B cell (primary cell): ENCODE data around the gene ALG2. TPM values are rescaled to one million over a fixed set of nuclear protein-coding genes. Genes with fewer than 3 reads are reported as not detected.

Source experiments
- ATAC-seq: fragments of 200-7000 bp; cut with Tn5 transposase; one replicate; pipeline ENCODE4 v1.10.0; 2021; ENCODE audit warnings: low read depth, mild to moderate bottlenecking, moderate number of reproducible peaks, moderate library complexity
- CTCF ChIA-PET: fragments of 350-600 bp; sonication (Branson Sonifier 250); formaldehyde crosslinking; loops from one replicate; lab custom pipeline; 2021; ENCODE audit warnings: antibody characterized with exemption, inconsistent platforms; lab: Charles Lee
- POLR2A ChIA-PET: fragments of 350-600 bp; sonication (Branson Sonifier 250); formaldehyde crosslinking; loops from one replicate; lab custom pipeline; 2021; ENCODE audit warnings: antibody characterized with exemption; lab: Charles Lee
- DNase-seq: peaks from one replicate; pipeline ENCODE4 v3.0.0; 2013
- H2AFZ ChIP-seq: 2 replicates; pipeline ENCODE4 v1.6.1; 2012; ENCODE audit warnings: mild to moderate bottlenecking, low read depth, low read length; ENCODE audit not compliant: insufficient read depth, poor library complexity, severe bottlenecking
- H3K27ac ChIP-seq, 2 donors: 1 replicate in 1 of 2; 2 replicates in 1 of 2; pipeline ENCODE4 v1.5.1; 2012 to 2013; ENCODE audit warnings: low read length in 2 of 2, mild to moderate bottlenecking in 2 of 2, moderate library complexity in 1 of 2
- H3K27me3 ChIP-seq, 4 experiments: fragments of 200-600 bp in 1 of 4; sonication (generic) in 1 of 4; replicated peaks in 1 of 4; 1 replicate in 2 of 4; 2 replicates in 2 of 4; pipeline versions ENCODE4 v1.6.1 to v1.7.0; 2013 to 2016; ENCODE audit warnings: low read length in 3 of 4, mild to moderate bottlenecking in 2 of 4, mixed read lengths in 1 of 4, moderate library complexity in 1 of 4; ENCODE audit not compliant: insufficient read depth in 4 of 4, control insufficient read depth in 3 of 4; ENCODE audit errors: control extremely low read depth in 1 of 4
- H3K36me3 ChIP-seq, 2 experiments: replicated peaks in 1 of 2; 1 replicate in 1 of 2; 2 replicates in 1 of 2; pipeline versions ENCODE4 v1.6.1 to v1.7.1; 2013; ENCODE audit warnings: low read length in 1 of 2; ENCODE audit not compliant: insufficient read depth in 2 of 2, control insufficient read depth in 1 of 2; ENCODE audit errors: control extremely low read depth in 1 of 2, extremely low read depth in 1 of 2
- H3K4me1 ChIP-seq, 2 donors: fragments of 200-600 bp in 1 of 2; sonication (generic) in 1 of 2; 1 replicate in 1 of 2; 2 replicates in 1 of 2; pipeline versions ENCODE4 v1.5.1 to v1.6.1; 2013 to 2017; ENCODE audit warnings: low read length in 2 of 2; ENCODE audit not compliant: control insufficient read depth in 2 of 2, insufficient read depth in 2 of 2
- H3K4me2 ChIP-seq: replicated peaks from 2 replicates; pipeline ENCODE3; 2012; ENCODE audit warnings: mild to moderate bottlenecking, low read depth, low read length; ENCODE audit not compliant: poor library complexity, severe bottlenecking
- H3K4me3 ChIP-seq, 5 experiments: fragments of 200-600 bp in 1 of 5; sonication (generic) in 1 of 5; 1 replicate in 3 of 5; 2 replicates in 2 of 5; pipeline versions ENCODE4 v1.5.1 to v1.7.0; 2011 to 2016; ENCODE audit warnings: low read length in 4 of 5, mild to moderate bottlenecking in 4 of 5, low read depth in 2 of 5, control low read depth in 1 of 5, moderate library complexity in 1 of 5; ENCODE audit not compliant: insufficient read depth in 1 of 5; ENCODE audit errors: control extremely low read depth in 1 of 5, extremely low read depth in 1 of 5
- H3K79me2 ChIP-seq: fragments of 200-600 bp; sonication (generic); one replicate; pipeline ENCODE4 v1.6.0; 2016; ENCODE audit warnings: low read length; ENCODE audit not compliant: control insufficient read depth, insufficient read depth
- H3K9ac ChIP-seq: fragments of 200-600 bp; sonication (generic); 2 replicates; pipeline ENCODE4 v1.6.1; 2017; ENCODE audit warnings: mild to moderate bottlenecking, low read length, moderate library complexity
- H3K9me3 ChIP-seq, 3 donors: one replicate each; pipeline versions ENCODE4 v1.6.1 to v1.7.1; 2013; ENCODE audit warnings: low read length in 2 of 3; ENCODE audit not compliant: control insufficient read depth in 2 of 3, insufficient read depth in 1 of 3; ENCODE audit errors: control extremely low read depth in 1 of 3
- H4K20me1 ChIP-seq: 2 replicates; pipeline ENCODE4 v1.6.0; 2012; ENCODE audit warnings: mild to moderate bottlenecking, low read length; ENCODE audit not compliant: insufficient read depth, control insufficient read depth, poor library complexity, severe bottlenecking
- H3K27ac Mint-ChIP-seq: one replicate; pipeline ENCODE4 v1.8.0; 2021; ENCODE audit warnings: mixed read lengths
- H3K27me3 Mint-ChIP-seq: one replicate; pipeline ENCODE4 v1.8.0; 2021; ENCODE audit warnings: mixed read lengths
- H3K4me1 Mint-ChIP-seq: one replicate; pipeline ENCODE4 v1.8.0; 2021; ENCODE audit warnings: mixed read lengths
- H3K4me3 Mint-ChIP-seq: one replicate; pipeline ENCODE4 v1.8.0; 2021; ENCODE audit warnings: mixed read lengths
- H3K9me3 Mint-ChIP-seq: one replicate; pipeline ENCODE4 v1.8.0; 2022; ENCODE audit warnings: mixed read lengths; ENCODE audit not compliant: insufficient read depth
- CTCF ChIP-seq: fragments of 200-600 bp; IDR thresholded peaks from one replicate; pipeline ENCODE4 v1.8.0; 2022; ENCODE audit warnings: antibody characterized with exemption, mild to moderate bottlenecking
- EZH2 ChIP-seq: IDR thresholded peaks from 2 replicates; pipeline ENCODE4 v1.6.1; 2012; ENCODE audit warnings: borderline replicate concordance, low read depth, mild to moderate bottlenecking, moderate library complexity, low read length; ENCODE audit not compliant: insufficient read depth, poor library complexity, severe bottlenecking
- WGBS: methylation state at CpG from one replicate; pipeline ENCODE4 v1.1.5; 2013; ENCODE audit warnings: missing lambda C conversion rate; ENCODE audit not compliant: insufficient coverage; 5-methylcytosine and 5-hydroxymethylcytosine counted together
- intact Hi-C: fragments of 100-400 bp; cut with micrococcal nuclease; formaldehyde crosslinking; loops from one replicate; pipeline ENCODE4 v1.10.0; 2022
- polyA plus RNA-seq: library from polyadenylated mRNA; depleted of rRNA; stranded (reverse); fragments of >200 nt; gene quantifications from 2 replicates; pipeline ENCODE4 v1.2.3, GENCODE V29; 2012
- total RNA-seq, 2 donors: library from RNA; stranded (reverse); fragments of 120-200 nt in 1 of 2; gene quantifications; 1 replicate in 1 of 2; 2 replicates in 1 of 2; pipeline versions ENCODE4 v1.2.3 to v1.2.4, GENCODE V29; 2013 to 2022

The ALG2 gene
- total and polyA plus RNA-seq, 2 donors (not counting 1 experiment from before 2014, with no cell fraction given): 14.3 to 46.3 TPM

GRCh38 chr9:99237356-99237755 is 15.6 kb upstream of the ALG2 start:
- ChIA-PET CTCF (interaction anchor here (3.9 kb wide), 1 partner anchor 28 kb away, joined by 17 read pairs; no protein-coding TSS in a partner anchor), POLR2A (no interaction called here)
- Histone ChIP-seq H3K4me1 (peaks cover 27 to 31% of the 10 kb centered on the region in 2 donors), H3K4me3 (no peak overlapping the region), H4K20me1 (no peaks in the 10 kb centered on the region), H3K4me2 (no peak overlapping the region), H3K79me2 (no peaks in the 10 kb centered on the region), H3K27me3 (no peaks in the 10 kb centered on the region), H3K9ac (no peak overlapping the region), H3K36me3 (peaks cover 5 to 13% of the 10 kb centered on the region in 2 experiments), H2AFZ (no peak overlapping the region), H3K27ac (peak overlapping the region; percentile 80 to 88), H3K9me3 (no peaks in the 10 kb centered on the region)
- TF ChIP-seq EZH2 (no peak), CTCF (no peak)
- DNase-seq: no peak
- no peak for ATAC-seq
- intact Hi-C loops: loop anchor here (2.0 kb wide), 2 partner anchors 15 to 53 kb away; no protein-coding TSS in a partner anchor
- Mint-ChIP-seq H3K9me3 (no peaks in the 10 kb centered on the region), H3K27me3 (no peaks in the 10 kb centered on the region), H3K4me1 (peaks cover 38% of the 10 kb centered on the region), H3K4me3 (no peak overlapping the region), H3K27ac (peak overlapping the region; percentile 80)

- peaks cover 6 to 20% of the 10 kb centered on the region in 2 experiments for H3K36me3 ChIP-seq
- H3K9me3 ChIP-seq: no peaks in the 10 kb centered on the region
- H3K4me3 ChIP-seq: no peak overlapping the region
- no peak overlapping the region for H2AFZ ChIP-seq
- ATAC-seq: peak; percentile 92
- peak overlapping the region; percentile 49 for H3K4me2 ChIP-seq
- H3K9me3 Mint-ChIP-seq: no peaks in the 10 kb centered on the region
- H3K4me1 Mint-ChIP-seq: peaks cover 40% of the 10 kb centered on the region
- CTCF ChIA-PET: interaction anchor here (3.9 to 7.1 kb wide), 2 partner anchors 29 to 49 kb away, joined by 17 to 73 read pairs; no protein-coding TSS in a partner anchor
- peak; percentile 83 for DNase-seq
- WGBS: 0% methylated on average over 1 of the region's 7 CpGs
- no peaks in the 10 kb centered on the region for H3K27me3 ChIP-seq
- peak overlapping the region; percentile 74 for H3K4me3 Mint-ChIP-seq
- no peaks in the 10 kb centered on the region for H3K79me2 ChIP-seq
- intact Hi-C loops: loop anchor here (1.0 to 2.0 kb wide), 4 partner anchors 15 to 585 kb away; partner anchors contain the start of genes ALG2 and NR4A3
- peak overlapping the region; percentile 80 to 88 for H3K27ac ChIP-seq
- H3K27ac Mint-ChIP-seq: peak overlapping the region; percentile 96
- POLR2A ChIA-PET: interaction anchor here (0.7 to 1.0 kb wide), 2 partner anchors 14 to 584 kb away, joined by 5 to 7 read pairs; partner anchors contain the start of genes ALG2 and SEC61B
- no peaks in the 10 kb centered on the region for H3K27me3 Mint-ChIP-seq
- TF ChIP-seq EZH2 (no peak), CTCF (no peak)
- H3K9ac ChIP-seq: peak overlapping the region; percentile 3
- H4K20me1 ChIP-seq: no peaks in the 10 kb centered on the region
- peaks cover 27 to 31% of the 10 kb centered on the region in 2 donors for H3K4me1 ChIP-seq
Measured at GRCh38 chr9:99235926-99236634, 14.3 kb upstream of the ALG2 start.
